NCI-H748 (cell line): ENCODE measurements around the gene PNPLA8.
"Not testable (repeated sequence)": the region's sequence is repeated elsewhere in the genome, so short reads cannot be mapped to it uniquely, and the experiment has no call there.

Source experiments
- DNase-seq: peaks from one replicate; lab custom pipeline; 2025; ENCODE audit not compliant: unreplicated experiment; lab: John Stamatoyannopoulos, UW

PNPLA8 gene

DNA sequence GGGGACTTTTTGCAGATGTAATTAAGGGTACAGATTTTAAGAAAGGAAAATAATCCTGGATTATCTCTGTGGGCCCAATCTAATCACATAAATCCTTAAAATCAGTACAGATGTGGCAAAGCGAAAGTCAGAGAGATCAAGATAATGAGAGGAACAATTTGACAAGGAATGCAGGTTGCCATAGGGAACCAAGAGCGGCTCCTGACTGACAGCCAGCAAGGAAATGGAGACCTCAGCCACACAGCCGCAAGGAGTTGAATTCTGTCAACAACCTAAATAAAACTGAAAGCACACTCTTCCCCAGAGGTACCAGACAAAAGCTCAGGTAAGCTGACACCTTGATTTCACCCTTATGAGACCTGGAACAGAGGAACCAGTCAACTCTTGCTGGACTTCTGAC is 3.4 kb upstream of the PNPLA8 start:
- DNase-seq = no peak

DNA sequence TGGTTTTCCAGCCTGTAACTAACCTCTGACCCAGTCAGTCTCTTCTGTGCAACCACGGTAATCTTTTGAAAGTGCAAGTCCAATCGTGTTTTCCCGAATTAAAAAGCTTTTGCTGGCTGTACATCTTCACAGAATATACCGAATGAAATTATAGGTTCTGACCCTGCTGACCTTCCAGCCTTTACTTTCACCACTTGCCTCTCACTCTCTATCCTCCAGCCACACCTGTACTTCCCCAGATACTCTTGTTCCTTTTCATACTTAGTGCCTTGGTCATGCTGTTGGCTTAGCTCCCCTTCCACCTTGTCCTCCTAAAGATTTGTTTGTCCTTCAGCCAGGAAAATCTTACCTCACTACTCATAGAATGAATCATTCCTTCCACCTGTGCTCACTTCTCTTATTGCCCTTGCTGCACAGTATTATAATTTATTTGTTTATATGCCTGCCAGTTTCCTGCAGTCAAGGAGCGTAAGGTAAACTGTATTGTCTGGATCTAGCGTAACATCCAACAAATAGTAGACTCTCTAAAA is 2.3 kb upstream of the PNPLA8 start:
- DNase-seq = no peak

DNA sequence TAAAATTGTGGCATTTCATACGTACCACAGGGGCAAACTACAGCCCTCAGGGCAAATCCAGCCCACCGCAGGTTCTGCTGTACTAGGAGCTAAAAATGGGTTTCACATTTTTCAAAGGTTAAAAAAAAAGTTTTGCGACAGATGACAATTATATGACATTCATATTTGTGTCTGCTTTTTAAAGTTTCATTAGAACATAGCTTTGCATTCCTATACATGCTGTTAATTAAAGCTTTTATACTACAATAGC is 758 bp upstream of the PNPLA8 start:
- no peak for DNase-seq

DNA sequence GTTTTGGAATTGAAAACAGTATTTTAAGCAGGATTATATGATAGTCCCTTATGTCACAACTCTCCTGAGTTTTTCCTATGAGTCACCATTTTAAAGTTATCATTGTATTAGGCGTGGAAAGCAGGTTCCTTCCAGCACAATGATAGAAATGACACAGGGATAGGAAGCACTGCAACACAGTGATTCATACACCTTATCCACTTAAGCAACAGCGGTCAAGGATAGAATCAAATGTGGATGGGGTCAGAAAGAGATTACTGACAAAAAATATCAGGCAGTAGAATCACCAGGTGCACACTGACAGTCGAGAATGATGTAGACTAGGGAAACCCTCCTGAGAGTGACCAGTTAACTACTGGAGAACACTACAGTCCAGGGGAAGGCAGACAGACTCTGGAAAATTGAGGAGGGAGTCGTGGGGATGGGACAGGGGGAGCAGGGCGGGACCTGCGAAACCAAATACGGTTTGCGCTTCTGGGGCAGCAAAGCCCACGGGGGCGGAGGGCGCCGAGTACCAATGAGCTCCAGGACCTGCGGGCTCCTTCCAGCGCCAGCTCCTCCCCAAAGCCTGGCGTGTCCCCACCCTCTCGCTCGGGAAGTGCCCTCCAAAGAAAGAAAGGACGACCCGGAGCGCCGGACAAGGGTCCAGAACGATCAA is 479 bp downstream of the PNPLA8 start:
- peak; percentile 91 for DNase-seq

DNA sequence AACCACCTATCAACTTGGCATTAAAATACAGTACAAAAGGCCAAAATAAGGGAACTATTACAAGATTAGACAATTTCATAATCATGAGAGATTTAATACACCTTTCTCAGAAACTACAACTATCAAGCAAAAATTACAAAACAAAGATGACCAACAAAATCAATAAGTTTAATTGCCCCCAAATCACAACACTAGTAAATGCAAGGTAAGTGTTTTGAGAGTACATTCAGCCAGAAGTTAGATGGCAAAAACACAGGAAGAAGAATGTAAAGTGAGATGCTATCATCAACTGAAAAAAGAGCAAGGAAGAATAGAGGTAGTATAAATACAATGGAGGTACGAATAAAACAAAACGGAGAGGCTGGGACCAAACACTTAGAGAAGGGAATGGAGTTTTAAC is 3.2 kb downstream of the PNPLA8 start:
- no peak for DNase-seq

DNA sequence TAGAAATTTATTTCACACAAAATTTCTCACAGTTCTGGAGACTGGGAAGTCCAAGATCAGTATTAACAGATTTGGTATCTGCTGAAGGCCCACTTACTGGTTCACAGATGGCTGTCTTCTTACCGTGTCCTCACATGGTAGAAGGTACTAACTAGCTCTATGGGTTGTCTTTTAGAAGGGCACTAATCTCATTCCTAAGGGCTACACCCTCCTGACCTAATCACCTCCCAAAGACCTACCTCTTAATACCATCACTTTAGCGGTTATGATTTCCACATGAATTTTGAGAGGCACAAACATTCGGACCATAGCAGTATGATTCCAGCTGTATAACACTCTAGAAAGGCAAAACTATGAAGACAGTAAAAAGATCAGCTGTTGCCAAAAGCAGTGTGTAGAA is 8.0 kb downstream of the PNPLA8 start:
- DNase-seq = no peak

DNA sequence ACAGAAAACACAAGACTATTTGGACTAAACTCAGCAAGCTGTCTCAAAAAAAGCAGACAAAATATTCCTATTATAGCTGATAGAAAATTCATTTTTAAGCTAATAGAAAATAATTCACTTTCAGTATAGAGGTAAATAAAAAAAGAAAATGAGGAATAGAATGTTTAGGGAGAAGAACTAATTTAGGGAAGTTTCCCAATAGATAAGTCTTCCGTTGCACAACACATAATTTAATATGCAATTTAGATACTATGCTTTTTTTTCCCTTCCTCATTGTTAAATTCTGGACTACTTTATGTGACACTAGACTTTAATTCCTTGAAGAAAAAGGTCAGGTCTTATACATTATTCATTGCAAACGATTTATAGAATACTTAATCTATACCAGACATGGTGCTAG is 10.3 kb downstream of the PNPLA8 start:
- DNase-seq = no peak

DNA sequence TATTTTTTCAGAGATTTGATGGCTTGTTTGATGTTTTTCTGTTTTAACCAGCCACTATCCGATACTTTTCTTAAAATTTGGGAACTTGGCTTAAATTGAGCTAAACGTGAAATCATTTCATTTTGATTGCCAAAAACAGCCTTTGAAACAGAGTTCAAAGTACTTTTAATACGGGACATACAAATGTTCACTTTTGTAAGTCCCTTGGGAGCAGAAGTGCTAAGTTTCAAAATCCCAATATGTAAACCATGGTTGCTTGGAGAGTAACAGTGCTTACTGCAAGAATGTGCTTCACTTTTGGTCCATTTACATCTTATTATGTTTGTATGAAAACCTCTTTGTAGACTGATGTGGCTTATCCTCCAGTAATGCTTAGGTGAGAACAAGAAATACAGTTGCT is 10.9 kb downstream of the PNPLA8 start:
- no peak for DNase-seq

DNA sequence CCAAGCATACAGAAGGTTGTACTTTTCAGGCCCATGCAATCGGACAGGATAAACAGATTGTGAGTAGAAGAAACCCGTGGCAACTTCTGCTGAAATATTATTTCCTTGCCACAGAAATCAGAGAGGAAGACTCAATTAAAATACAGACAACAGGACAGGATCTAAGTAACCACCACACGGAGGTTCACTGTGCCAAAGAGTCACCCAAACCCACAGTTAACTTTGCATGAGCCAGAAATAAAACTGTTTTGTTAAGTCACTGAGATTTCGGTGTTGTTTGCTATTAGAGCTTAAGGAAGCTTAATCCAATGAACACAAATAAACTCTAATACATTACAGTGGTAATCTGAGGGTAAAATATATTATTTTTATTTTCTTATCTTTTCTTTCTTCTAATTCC is 14.0 kb downstream of the PNPLA8 start:
- DNase-seq = no peak

DNA sequence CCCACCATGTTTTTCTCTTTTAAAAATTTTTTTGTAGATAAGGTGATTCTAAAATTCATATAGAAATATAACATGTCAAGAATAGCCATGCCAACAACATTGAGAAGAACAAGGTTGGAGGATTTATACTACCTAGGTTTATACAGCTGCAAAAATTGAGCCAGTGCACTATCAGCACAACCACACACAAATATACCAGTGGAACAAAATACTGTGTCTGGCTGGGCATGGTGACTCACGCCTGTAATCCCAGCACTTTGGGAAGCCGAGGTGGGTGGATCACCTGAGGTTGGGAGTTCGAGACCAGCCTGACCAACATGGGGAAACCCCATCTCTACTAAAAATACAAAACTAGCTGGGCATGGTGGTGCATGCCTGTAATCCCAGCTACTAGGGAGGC is 21.4 kb downstream of the PNPLA8 start:
- not testable (repeated sequence) for DNase-seq

DNA sequence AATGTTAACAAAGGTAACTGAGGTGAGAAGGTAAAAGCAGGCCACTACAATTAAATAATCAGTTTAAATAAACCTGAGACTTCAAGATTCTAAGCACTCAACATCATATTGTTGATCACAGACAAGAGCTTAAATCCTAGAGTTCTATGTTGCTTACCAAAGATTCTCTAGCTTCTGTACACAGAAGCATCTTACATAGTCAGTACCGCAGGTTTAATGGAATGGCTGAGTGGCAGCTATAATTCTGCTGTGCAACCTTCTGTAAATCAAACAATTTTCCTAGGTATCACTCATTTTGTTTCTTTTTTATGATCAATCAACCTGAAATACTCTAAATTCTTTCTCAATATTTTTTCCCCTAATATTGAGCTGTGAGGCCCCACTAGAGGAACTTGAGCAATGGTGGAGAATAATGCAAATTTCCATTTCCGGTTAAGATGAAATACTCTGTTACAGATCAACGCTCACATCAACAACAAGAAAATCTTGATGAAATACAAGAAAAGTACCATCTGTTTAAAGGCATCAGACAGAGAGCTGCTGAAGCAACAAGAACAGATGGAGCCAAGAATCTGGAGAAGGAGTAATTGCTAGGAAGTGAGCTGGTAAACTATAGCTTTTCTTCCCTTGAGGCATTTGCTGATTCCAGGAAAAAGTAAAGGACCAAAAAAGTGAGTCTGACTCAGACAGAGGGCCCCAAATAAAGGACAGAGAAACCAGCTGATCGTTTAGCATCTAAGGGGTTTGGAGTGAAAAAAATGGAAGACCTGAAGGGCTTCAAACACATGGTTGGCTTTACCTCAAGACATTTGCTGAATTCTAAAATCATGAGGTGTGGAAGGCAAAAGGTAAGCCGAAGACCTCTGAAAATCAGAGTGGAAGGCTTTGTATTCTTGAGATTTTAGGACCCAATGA is 22.6 kb downstream of the PNPLA8 start:
- no peak for DNase-seq

DNA sequence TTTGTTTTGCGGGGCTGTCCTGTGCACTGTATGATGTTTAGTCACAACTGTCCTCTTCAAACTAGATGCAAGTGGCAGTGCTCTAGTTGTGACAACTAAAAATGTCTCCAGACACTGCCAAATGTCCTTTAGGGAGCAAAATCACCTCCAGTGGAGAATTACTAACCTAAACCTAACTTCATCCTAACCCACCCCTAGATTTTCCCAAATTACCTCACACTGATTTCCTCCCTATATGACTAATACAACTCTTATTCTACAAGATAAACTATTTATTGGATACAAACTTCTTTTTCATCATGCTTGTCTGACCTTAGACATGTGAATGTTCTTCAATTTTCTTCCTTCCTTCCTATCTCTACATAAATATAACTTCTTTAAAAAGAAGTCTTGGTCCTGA is 26.4 kb downstream of the PNPLA8 start:
- no peak for DNase-seq

DNA sequence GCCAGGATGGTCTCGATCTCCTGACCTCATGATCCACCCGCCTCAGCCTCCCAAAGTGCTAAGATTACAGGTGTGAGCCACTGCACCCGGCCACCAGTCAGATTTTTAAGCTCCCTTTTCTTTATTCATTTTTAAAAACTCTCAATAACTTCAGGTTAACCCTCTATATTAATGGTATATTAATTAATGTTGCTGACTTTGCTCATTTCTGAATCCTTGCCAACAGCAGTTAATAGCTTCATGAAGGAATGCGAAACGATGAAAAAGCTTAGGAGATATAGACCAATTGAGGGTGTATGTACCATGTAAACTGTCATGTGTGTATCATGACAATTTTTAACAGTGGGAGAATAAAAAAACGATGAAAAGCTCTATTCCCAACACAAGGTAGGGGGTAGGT is 27.5 kb downstream of the PNPLA8 start:
- DNase-seq = no peak

DNA sequence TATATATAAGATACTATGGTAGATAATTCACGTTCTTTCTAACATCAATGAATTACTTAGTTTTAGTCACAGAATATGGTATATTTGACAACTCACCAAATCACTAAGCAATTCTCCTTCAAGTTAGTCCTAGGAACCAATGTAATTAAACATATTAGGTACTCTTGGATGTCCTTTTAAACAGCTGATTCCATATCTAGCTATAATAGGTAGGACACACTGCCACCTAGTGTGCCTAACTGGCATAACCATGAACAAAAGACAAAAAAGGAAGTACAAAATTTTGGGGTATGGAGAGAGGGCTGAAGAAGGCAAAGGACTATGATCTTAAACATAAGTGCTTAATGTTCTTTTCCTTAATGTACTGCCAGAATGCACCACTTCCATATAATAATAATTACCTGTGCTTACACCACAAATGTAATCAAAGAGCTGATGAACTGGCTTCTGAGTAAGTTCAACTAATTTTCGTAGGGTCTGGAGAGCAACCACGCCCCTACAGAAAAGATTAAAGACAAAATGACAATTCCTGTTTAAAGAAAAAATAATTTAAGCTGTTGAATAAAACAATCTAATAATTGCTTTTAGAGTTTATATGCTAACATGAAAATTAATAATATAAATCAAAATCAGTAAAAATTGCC is 28.7 kb downstream of the PNPLA8 start:
- DNase-seq = peak; percentile 73

DNA sequence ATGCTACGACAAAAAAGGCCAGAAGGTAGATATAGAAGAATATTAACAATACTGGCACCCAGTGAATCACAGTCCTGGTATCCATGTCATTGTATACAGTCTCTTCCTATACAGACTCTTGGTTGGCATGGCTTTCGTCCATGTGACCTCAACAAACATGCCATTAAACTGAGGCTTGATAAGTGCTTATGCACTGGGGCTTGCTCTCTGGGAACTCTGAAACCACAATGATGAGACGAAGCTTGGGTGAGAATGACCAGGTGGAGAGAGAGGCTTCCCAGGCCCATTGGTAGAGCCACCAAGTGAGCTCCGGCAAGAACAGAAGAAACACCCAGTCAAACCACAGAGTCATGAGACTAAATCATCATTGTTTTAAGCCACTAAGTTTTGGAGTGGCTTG is 33.2 kb downstream of the PNPLA8 start:
- no peak for DNase-seq

DNA sequence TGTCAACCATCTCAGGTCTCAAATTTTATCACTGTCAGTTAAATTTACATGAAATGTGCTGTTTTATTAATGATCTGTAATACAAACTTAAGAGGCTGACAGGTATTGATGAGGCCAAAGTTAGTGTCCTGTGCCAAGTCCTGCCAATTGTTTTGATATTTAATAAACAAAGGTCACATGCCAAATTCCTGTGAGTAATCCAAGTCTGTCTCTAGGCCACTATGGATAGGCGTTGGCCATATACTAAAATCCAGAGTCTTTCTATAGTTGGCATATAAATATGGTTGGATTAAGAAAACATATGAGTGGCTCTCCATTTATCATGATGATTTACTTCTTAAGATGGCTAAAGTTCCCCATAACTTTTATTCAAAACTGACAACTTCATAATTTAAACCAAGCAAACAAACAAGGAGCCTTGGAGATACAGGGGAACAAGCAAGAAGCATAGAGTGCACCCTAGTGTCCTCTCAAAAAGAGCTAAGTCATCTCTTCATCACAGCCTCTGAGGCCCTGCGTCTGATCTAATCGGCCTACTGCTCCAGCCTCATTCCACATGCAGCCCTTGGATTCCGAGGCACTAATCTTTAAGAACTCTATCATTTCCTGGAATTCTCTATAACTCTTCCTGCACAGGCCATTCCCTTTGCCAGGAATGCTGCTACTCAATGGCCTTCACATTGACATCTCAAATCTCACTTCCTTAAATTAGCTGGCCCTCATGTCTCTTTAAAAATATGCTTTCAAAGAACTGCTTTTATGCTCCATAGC is 37.0 kb downstream of the PNPLA8 start:
- no peak for DNase-seq

DNA sequence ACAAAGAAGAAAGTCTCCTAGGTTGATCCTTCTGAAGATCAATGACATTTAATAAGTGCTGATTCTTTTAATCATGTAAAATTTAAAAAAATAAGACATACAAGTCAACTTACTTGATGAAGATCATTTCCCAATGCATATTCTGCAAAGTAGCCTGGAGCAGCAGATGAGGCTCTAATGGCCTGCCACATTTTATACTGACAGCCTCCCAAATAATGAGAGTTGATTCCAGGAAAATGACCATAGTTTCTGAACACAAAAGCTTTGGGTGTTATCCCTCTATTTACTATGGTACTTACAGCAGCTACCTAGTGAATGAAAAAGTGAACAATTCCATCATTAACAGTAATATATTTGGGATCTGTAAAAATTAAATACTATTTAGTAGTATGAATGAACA is 38.3 kb downstream of the PNPLA8 start:
- no peak for DNase-seq

DNA sequence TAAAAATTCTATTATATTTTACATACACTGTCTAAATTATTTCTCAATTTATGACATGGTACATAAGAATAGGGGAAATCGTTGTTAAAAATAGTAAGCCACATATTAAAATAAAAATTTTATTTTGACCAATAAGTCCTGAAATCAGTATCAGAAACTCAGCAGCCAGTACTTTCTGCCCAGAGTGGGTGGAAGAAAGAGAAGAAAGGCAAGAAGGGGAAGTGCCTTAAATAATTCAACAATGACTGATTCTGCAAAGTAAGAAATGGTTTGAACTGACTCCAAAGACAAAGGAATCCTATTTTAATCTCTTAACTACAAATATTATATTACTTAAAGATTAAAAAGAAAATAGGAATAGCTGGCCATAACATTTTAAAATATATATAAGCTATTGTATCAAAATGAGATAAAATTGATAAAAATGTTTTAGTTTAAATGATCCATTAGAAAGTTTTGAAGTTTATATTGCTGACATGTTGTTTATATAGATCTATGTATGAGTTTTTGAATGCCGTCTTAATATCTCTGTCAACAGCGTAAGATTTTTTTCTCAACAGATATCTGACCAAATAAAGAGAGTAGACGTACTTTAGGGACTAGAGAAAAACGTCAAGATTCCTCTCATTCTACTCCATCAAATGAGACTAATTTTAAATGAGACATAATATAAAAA is 39.5 kb downstream of the PNPLA8 start:
- no peak for DNase-seq

DNA sequence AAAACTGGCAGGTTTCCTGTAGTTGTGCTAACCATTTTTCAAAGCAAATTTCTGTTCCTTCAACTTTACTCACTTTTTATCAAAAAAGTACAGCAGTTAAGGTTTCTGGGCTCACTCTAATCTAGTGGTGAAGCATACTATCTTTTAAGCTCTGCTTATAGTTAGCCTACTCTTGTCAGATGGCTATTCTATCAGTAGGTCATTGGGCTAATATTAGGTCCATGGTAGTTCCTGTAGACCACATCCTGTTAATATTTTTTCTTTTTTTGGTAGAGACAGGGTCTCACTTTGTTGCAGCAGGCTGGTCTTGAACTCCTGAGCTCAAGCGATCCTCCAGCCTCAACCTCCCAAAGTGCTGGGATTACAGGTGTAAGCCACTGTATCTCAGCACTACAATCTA is 41.8 kb downstream of the PNPLA8 start:
- DNase-seq = no peak

DNA sequence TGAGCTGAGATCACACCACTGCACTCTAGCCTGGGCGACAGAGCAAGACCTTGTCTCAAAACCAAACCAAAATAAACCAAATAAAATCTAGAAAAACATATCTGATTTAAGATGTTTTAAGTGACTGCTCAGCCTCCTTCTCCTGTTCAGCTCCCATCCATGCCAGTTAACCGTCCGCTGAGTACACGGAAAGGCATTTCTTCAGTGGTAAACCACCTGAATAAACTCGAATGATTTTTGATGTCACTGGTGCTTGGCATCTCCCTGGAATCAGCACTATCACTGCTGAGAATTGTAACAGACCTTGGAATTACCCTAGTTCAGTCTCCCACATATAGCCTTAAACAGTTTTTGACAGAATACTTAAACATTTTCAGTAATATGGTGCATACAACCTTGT is 45.6 kb downstream of the PNPLA8 start:
- no peak for DNase-seq

DNA sequence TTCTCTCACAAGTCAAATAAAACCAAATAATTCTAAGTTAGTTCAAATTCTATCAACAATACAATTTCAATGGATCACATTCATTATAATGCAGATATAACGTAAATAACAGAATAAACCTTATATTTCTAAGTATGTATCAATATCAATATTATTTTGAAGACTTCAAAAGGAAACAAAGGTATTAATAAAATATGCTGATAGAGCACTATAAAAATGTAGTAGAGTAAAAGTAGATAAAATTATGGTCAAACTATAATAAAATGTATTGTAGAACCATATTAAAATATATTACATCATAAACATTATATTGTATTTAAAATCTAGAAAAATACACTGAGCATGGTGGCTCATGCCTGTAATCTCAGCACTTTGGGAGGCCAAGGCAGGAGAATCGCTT is 46.2 kb downstream of the PNPLA8 start:
- no peak for DNase-seq
